K562 (cell line): ENCODE data around the gene SLC16A1. TPM values are rescaled to one million over a fixed set of nuclear protein-coding genes. Genes with fewer than 3 reads are reported as not detected.

Source experiments
- BRF2 ChIP-seq: IDR thresholded peaks from 3 replicates; pipeline ENCODE4 v1.6.1; 2011; ENCODE audit warnings: borderline replicate concordance, mild to moderate bottlenecking; ENCODE audit not compliant: insufficient read length, insufficient read depth
- ELF2 ChIP-seq: fragments of 250-450 bp; sonication (Bioruptor Pico); IDR thresholded peaks from 2 replicates; pipeline ENCODE4 v1.5.0; 2021; ENCODE audit warnings: mild to moderate bottlenecking
- GATA2 ChIP-seq: sonication (generic); formaldehyde crosslinking; IDR thresholded peaks from 2 replicates; pipeline ENCODE4 v1.4.0; 2020; ENCODE audit warnings: mild to moderate bottlenecking, missing genetic modification reagents
- HBP1 ChIP-seq: fragments of 450-650 bp; formaldehyde crosslinking; IDR thresholded peaks from 2 replicates; pipeline ENCODE4 v1.4.0; 2022; ENCODE audit warnings: missing genetic modification characterization
- HMG20B ChIP-seq: fragments of 250-450 bp; sonication (Bioruptor Pico); IDR thresholded peaks from 2 replicates; pipeline ENCODE4 v1.5.0; 2021; ENCODE audit warnings: mild to moderate bottlenecking
- HNRNPL ChIP-seq: fragments of 200-400 bp; formaldehyde crosslinking; IDR thresholded peaks from 2 replicates; pipeline ENCODE4 v1.6.1; 2017; ENCODE audit warnings: low read depth, mild to moderate bottlenecking, low read length
- IRF9 ChIP-seq: fragments of 450-650 bp; IDR thresholded peaks from 2 replicates; pipeline ENCODE4 v1.6.1; 2016; ENCODE audit warnings: missing biosample characterization, missing genetic modification characterization
- KAT7 ChIP-seq: sonication (generic); formaldehyde crosslinking; IDR thresholded peaks from 2 replicates; pipeline ENCODE4 v1.8.0; 2022; ENCODE audit warnings: missing genetic modification reagents, mild to moderate bottlenecking, borderline replicate concordance
- KDM2B ChIP-seq: fragments of 250-450 bp; sonication (Bioruptor Pico); IDR thresholded peaks from 2 replicates; pipeline ENCODE4 v1.8.0; 2021; ENCODE audit warnings: mild to moderate bottlenecking, moderate library complexity
- MCM5 ChIP-seq: fragments of 450-650 bp; IDR thresholded peaks from 2 replicates; pipeline ENCODE4 v1.6.1; 2016; ENCODE audit warnings: low read depth
- POLR2AphosphoS2 ChIP-seq: IDR thresholded peaks from 2 replicates; pipeline ENCODE4 v1.6.1; 2012; ENCODE audit warnings: low read length, improper control_type of control experiment
- TFAP4 ChIP-seq: sonication (generic); formaldehyde crosslinking; IDR thresholded peaks from 2 replicates; pipeline ENCODE4 v1.8.0; 2022; ENCODE audit warnings: missing genetic modification reagents, mild to moderate bottlenecking, moderate library complexity, borderline replicate concordance
- U2AF1 ChIP-seq: fragments of 200-400 bp; formaldehyde crosslinking; optimal IDR thresholded peaks from 2 replicates; pipeline ENCODE3; 2017; ENCODE audit warnings: mild to moderate bottlenecking, low read depth, low read length, moderate library complexity
- ZBTB7A ChIP-seq: IDR thresholded peaks from 2 replicates; pipeline ENCODE4 v1.6.1; 2011; ENCODE audit warnings: low read depth, mild to moderate bottlenecking, low read length, moderate library complexity, borderline replicate concordance; ENCODE audit not compliant: control insufficient read depth
- ZNF121 ChIP-seq: sonication (generic); formaldehyde crosslinking; conservative IDR thresholded peaks from 2 replicates; pipeline ENCODE4 v1.8.0; 2022; ENCODE audit warnings: missing genetic modification reagents
- ZNF280A ChIP-seq: fragments of 450-650 bp; IDR thresholded peaks from 2 replicates; pipeline ENCODE4 v1.6.1; 2018; ENCODE audit warnings: mild to moderate bottlenecking, low read depth; ENCODE audit not compliant: partially characterized antibody
- ZNF384 ChIP-seq: IDR thresholded peaks from 2 replicates; pipeline ENCODE4 v1.6.1; 2012; ENCODE audit warnings: low read depth, low read length, improper control_type of control experiment
- polyA plus RNA-seq, 8 experiments: library from polyadenylated mRNA; depleted of rRNA in 4 of 8; stranded (reverse) in 5 of 8; unstranded in 3 of 8; fragments of >200 nt; fragmentation: Nextera tagmentation in 2 of 8; fragmentation: Illumina TruSeq in 1 of 8; extraction: Ambion mirVana in 2 of 8; extraction: Trizol in 1 of 8; gene quantifications; 2 replicates each; pipeline versions ENCODE4 v1.2.1 to v1.2.3, GENCODE V29; 2011 to 2014; ENCODE audit warnings: inconsistent platforms in 1 of 8, missing spikeins in 1 of 8
- total RNA-seq, 7 experiments: library from RNA; depleted of rRNA in 6 of 7; stranded (reverse); fragments of >200 nt in 6 of 7; fragmentation: Illumina TruSeq in 2 of 7; extraction: Trizol in 2 of 7; gene quantifications; 2 replicates each; pipeline versions ENCODE4 v1.2.1 to v1.2.3, GENCODE V29; 2011 to 2021; ENCODE audit warnings: low replicate concordance in 1 of 7

The SLC16A1 gene
- total and polyA plus RNA-seq, 9 of the 15 experiments (the other 6 are each of a cell fraction or from before 2014, with no cell fraction given) = 73.1 to 244 (median 117) TPM

GRCh38 chr1:112954945-112955772 is 837 bp downstream of the SLC16A1 start (continued):
- no peak for TF ChIP-seq BRF2
- TF ChIP-seq ELF2 (CRISPR knock-in tag) = peak; percentile 46; the same call in 1 of the 2 replicates
- no peak for TF ChIP-seq HBP1 (CRISPR knock-in tag)
- TF ChIP-seq U2AF1 = no peak
- no peak for TF ChIP-seq POLR2AphosphoS2
- peak; percentile 52; the same call in 1 of the 2 replicates for TF ChIP-seq ZNF384
- no peak for TF ChIP-seq ZNF121 (CRISPR knock-in tag)
- peak; percentile 45; the same call in 1 of the 2 replicates for TF ChIP-seq ZBTB7A
- no peak for TF ChIP-seq IRF9
- TF ChIP-seq HNRNPL = no peak
- TF ChIP-seq HMG20B (CRISPR knock-in tag) = no peak
- TF ChIP-seq MCM5 = no peak
- TF ChIP-seq GATA2 (CRISPR knock-in tag) = no peak
- TF ChIP-seq TFAP4 = peak; percentile 57; the same call in 1 of the 2 replicates
- TF ChIP-seq KAT7 (CRISPR knock-in tag) = no peak; the same call in none of the 2 replicates
- no peak for TF ChIP-seq KDM2B (CRISPR knock-in tag)
- TF ChIP-seq ZNF280A = no peak
